Stimulated activated CD8-positive, alpha-beta memory T cell treated with anti-CD3 and anti-CD28 coated beads, Interleukin-7, amount 100 ng/mL, for 48 hours (primary cell): Measurements from ENCODE around the gene WNT11.
A peak's percentile ranks its signal among the peaks of the same experiment; 100 is the strongest.

Experiments used
- DNase-seq, 2 donors: peaks; one replicate each; pipeline ENCODE4 v3.0.0-alpha.2; 2020; ENCODE audit warnings: low read depth in 1 of 2; ENCODE audit errors: extremely low read depth in 1 of 2

The WNT11 gene

GRCh38 chr11:76158394-76159302 is 47.7 kb downstream of the WNT11 start:
- no peak for DNase-seq

GRCh38 chr11:76157891-76158290 is 48.4 kb downstream of the WNT11 start:
- DNase-seq = no peak

- DNase-seq = no peak
Observed at GRCh38 chr11:76156971-76157427, 49.3 kb downstream of the WNT11 start.

GRCh38 chr11:76155500-76156227 is 50.6 kb downstream of the WNT11 start:
- no peak for DNase-seq

GRCh38 chr11:76153571-76153923 is 52.8 kb downstream of the WNT11 start:
- no peak for DNase-seq

- DNase-seq = no peak
Observed at GRCh38 chr11:76152741-76153570, 53.3 kb downstream of the WNT11 start.

GRCh38 chr11:76152086-76152681 is 54.1 kb downstream of the WNT11 start:
- DNase-seq = peak; percentile 74 to 87

GRCh38 chr11:76151556-76152085 is 54.7 kb downstream of the WNT11 start:
- DNase-seq = no peak

- DNase-seq = no peak
Observed at GRCh38 chr11:76150141-76150540, 56.2 kb downstream of the WNT11 start.

GRCh38 chr11:76149713-76150112 is 56.6 kb downstream of the WNT11 start:
- no peak for DNase-seq

- DNase-seq = no peak
Observed at GRCh38 chr11:76148941-76149613, 57.2 kb downstream of the WNT11 start.

GRCh38 chr11:76148231-76148630 is 58.1 kb downstream of the WNT11 start:
- no peak for DNase-seq

GRCh38 chr11:76147106-76147740 is 59.1 kb downstream of the WNT11 start:
- no peak for DNase-seq

- DNase-seq = no peak
Observed at GRCh38 chr11:76143274-76143673, 63.0 kb downstream of the WNT11 start.

GRCh38 chr11:76141901-76142588 is 64.3 kb downstream of the WNT11 start:
- no peak for DNase-seq

GRCh38 chr11:76140912-76141574 is 65.3 kb downstream of the WNT11 start:
- DNase-seq = no peak

GRCh38 chr11:76139314-76139713 is 67.0 kb downstream of the WNT11 start:
- DNase-seq = no peak
